ENCODE measurements around the gene EID3.
"Not testable (repeated sequence)": the region's sequence is repeated elsewhere in the genome, so short reads cannot be mapped to it uniquely, and the experiment has no call there.

The EID3 gene

GRCh38 chr12:104312202-104312601 is 8.7 kb downstream of the EID3 start:
- no peak for DNase-seq (ENCODE audit: low read depth in 2 of 2)

- DNase-seq (ENCODE audit: low read depth in 2 of 2), result no peak
Measured at GRCh38 chr12:104312654-104313053, 9.1 kb downstream of the EID3 start.

GRCh38 chr12:104313568-104314241 is 10.2 kb downstream of the EID3 start:
- no peak for DNase-seq (ENCODE audit: low read depth in 2 of 2)

DNA sequence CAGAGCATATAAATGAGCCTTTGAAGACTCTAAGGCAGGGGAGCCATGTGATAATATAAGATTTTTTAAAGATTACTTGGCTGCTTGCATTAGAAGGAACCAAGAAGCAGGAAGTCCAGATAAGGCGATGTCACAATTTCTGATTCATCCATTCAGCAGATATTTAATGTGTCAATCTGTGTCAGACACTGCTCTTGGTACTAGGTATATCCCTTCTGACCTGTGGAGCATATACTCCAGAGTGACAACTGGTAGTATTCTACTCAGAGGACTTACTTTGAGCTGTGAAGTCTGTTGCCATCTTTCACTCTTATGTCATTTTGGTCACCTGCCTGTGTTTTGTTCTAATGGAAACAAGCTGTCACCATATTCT is 10.7 kb downstream of the EID3 start:
- DNase-seq (ENCODE audit: low read depth in 2 of 2), result no peak

DNA sequence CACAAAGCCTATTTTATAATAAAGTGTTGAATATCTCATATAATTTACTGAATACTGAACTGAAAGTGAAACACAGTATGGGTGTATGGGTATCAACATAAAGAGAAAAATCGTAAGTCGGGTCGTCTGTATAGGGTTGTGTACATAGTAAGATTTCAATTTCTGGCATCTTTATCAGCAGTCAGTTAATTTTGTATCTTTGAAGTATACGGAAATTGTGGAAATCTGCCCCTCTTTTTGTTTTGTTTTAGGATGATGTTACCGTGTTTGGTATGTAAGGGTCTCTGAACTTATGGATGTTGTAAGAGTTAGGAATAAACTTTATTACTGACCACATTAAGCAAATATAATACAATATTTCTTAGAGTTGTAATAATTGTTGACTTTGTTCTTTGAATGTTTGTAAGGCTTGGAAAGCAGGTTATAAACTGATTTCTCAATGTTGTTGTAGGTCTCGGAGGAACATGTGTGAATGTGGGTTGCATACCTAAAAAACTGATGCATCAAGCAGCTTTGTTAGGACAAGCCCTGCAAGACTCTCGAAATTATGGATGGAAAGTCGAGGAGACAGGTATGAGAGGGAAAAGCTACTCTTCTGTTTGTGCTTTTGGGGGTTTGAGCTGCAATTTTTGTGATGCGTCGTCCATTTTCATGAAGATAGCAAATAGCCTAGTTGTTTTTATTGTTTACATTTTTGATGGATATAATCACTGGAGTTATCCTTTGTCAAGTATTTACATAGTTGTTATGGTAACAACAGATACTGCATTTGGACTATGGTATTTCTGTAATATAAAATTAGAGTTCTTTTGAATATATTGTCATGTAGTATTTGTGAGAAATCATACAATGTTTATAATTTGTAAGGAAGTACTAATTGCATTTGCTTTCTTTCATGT is 12.0 kb downstream of the EID3 start:
- DNase-seq (ENCODE audit: low read depth in 2 of 2), result no peak

DNA sequence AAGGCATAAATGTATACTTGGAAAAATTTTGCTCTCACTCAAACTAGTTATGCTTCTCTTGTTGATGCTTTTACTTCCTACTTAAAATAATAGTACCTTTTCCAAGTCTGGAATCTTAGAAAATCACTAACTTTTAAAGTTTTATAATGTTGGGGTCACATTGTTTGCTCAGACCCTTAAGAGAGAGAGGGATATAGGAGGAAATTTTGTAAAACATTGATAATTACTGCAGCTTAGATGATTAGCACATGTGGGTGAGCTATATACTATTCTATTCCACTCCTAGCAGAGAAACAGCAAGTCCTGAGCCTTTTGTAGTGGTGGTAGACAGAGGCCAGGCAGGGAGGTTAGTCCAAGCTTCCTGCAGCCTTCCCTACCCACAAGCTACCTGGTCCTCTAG is 13.4 kb downstream of the EID3 start:
- no peak for DNase-seq (ENCODE audit: low read depth in 2 of 2)

- no peak for DNase-seq (ENCODE audit: low read depth in 2 of 2)
Measured at GRCh38 chr12:104317538-104318210, 14.1 kb downstream of the EID3 start.

- no peak for DNase-seq (ENCODE audit: low read depth in 2 of 2)
Measured at GRCh38 chr12:104319028-104319427, 15.5 kb downstream of the EID3 start.

GRCh38 chr12:104319918-104320626 is 16.5 kb downstream of the EID3 start:
- DNase-seq (ENCODE audit: low read depth in 2 of 2), result no peak

- no peak for DNase-seq (ENCODE audit: low read depth in 2 of 2)
Measured at GRCh38 chr12:104320627-104321024, 17.1 kb downstream of the EID3 start.

DNA sequence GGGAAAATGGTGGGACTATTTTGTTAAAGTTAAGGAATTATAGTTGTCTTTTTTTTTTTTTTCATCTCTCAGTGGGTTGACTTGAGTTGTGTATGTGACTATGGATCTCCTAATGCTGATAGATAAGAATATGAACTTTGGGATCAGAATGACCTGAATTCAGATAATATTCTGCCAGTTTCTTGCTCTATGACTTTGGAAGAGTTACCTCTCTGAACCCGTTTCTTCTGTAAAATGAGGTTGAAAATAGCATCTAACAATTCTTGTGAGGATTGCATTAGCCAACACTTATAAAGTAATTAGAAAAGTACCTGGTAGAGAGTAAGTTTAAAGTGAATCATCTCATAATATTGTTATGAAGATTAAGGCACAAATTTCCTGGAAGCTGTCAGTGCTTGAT is 18.4 kb downstream of the EID3 start:
- DNase-seq (ENCODE audit: low read depth in 2 of 2), result no peak

DNA sequence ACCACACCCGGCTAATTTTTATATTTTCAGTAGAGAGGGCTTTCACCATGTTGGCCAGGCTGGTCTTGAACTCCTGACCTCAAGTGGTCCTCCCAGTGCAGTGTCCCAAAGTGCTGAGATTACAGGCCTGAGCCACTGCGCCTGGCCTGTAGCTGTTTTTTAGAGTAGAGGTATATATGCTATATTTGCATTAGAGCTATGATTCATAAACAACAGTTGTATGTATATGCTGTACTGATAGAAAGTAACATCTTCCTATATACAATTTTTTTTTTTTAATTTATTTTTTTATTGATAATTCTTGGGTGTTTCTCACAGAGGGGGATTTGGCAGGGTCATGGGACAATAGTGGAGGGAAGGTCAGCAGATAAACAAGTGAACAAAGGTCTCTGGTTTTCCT is 19.0 kb downstream of the EID3 start:
- DNase-seq (ENCODE audit: low read depth in 2 of 2), result not testable (repeated sequence)

- no peak for DNase-seq (ENCODE audit: low read depth in 2 of 2)
Measured at GRCh38 chr12:104323899-104324298, 20.4 kb downstream of the EID3 start.

DNA sequence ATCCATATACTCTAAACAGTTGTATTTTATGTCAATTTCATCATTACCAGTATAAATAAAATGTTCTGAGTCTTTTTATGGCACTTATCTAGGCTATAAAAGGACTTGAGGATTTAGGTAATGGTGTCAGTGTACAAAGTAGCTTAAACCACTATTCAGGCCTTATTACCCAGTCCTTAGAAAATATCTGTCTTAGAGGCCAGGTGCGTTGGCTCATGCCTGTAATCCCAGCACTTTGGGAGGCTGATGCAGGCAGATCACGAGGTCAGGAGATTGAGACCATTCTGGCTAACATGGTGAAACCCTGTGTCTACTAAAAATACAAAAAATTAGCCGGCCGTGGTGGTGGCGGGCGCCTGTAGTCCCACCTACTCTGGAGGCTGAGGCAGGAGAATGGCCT is 24.7 kb downstream of the EID3 start:
- not testable (repeated sequence) for DNase-seq (ENCODE audit: low read depth in 2 of 2)

GRCh38 chr12:104328790-104329189 is 25.3 kb downstream of the EID3 start:
- no peak for DNase-seq (ENCODE audit: low read depth in 2 of 2)

DNA sequence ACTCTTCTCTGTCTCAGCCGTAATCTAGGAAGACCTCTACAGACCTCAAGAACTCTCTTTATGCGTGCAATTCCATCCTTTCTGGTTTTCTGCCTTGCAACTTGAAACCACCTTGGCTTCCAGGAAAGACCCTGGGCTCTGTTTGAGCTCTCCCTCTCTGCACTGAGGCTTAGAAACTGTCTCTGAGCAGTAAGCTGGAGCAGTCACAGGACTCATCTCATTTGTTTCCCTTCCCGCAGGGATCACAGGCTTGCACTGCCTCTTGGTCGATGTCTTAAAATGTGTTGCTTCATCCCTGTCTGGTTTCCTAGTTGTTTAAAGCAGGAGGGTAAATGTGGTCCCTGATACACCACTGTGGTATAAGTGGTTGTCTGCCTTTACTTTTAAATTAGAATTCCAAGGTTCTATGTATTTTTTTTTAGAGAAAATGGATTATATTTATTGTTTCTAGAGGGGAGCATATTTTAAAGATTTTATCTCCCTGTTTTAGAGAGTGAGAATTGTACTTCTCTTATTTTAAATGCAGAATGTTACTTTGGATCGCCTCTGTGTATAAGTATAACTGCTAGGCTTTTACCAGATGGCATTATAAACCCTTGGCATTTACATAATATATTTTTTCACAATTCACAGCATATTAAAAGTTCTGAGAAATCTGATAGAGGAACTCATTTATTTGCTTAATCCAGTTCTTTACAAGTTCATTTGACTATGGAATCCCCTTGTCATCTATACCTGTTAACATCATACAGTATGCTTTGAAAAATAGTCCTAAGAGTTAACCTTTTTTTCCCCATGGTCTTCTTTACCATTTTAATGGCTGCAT is 26.4 kb downstream of the EID3 start:
- no peak for DNase-seq (ENCODE audit: low read depth in 2 of 2)

DNA sequence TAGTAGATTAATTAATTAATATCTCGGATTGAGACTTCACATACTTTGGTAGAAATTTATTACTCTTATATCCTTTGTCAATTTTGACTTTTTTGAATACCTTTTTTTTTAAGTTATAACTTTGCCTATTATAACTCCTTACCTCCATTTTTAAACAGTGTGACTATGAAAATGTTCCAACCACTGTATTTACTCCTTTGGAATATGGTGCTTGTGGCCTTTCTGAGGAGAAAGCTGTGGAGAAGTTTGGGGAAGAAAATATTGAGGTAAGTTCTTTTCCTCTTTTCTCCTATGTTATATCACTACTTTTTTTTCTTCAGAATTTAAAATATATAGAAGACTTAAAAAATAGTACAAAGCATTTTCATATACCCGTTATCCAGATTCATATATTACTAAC is 27.8 kb downstream of the EID3 start:
- no peak for DNase-seq (ENCODE audit: low read depth in 2 of 2)

- DNase-seq (ENCODE audit: low read depth in 2 of 2), result not testable (repeated sequence)
Measured at GRCh38 chr12:104332273-104332672, 28.7 kb downstream of the EID3 start.

DNA sequence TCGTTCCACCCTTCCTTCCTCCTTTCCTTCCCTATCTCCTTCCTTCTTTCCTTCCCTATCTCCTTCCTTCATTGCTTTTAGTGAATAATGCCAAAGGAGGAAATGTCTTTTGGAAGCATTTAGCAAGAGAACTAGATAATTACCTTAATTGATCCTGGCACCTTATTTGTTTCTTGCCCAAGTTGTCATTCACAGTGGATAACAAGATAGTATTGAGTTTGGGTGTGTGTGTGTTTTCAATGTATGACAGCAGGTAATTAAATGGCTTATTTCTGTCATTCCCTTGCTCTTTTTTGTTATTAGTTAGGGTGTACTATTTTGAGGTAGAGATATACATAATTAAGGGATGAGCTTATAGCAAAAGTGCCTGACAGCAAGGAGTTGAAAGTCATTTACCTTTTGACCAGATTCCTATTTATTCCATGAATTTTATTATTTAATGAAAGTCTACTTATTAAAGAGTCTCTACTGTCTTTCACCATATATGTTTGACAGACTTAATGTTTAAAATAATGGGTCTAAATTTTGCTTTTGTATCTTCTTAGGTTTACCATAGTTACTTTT is 30.2 kb downstream of the EID3 start:
- no peak for DNase-seq (ENCODE audit: low read depth in 2 of 2)

- no peak for DNase-seq (ENCODE audit: low read depth in 2 of 2)
Measured at GRCh38 chr12:104334581-104334980, 31.0 kb downstream of the EID3 start.

DNA sequence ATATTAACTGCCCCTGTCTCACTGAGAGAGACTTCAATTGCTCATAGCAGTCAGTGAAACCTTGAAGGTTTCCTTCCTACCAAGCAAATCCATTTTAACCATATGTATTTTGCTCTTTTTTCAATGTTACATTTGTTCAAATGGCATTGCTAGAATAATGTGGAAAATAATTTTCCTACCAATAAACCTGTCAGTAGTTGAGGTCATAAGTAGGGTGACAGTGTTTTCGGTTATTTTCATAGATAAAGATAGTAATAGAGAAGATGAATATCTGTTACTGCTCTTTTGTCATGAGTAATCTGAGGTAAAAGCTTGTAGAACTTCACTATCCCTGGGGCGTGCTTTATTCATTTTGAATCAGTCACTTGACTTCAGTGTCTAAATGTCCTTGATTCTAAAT is 32.6 kb downstream of the EID3 start:
- DNase-seq (ENCODE audit: low read depth in 2 of 2), result no peak

All from fibroblast of skin of left biceps (primary cell).